ENCODE measurements around the gene GRM4.

DNA sequence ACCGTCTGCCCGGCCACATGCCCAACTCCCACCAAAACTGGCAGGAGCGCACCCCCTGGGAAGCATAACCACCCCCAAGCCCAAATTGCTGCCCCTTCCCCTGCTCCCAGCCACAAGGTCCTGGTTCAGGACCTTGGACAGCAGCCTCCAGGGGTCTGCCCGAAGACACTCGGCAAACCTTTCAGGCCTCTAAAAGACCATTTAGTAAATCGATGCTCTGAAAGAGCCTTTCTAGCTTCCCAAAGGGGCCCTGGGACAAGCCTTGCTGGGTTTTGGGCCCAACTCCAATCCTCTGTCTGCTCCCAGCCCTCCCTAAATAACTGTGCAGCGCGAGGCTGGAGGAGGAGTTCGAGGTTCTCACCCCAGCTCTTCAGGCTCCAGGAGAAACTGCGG, 30.5 kb downstream of the GRM4 start:
- no peak for TF ChIP-seq GATA2 (IDR thresholded peaks at IDR 0.05; ENCODE audit: low read depth, low read length)
- TF ChIP-seq GATA3 (IDR thresholded peaks at IDR 0.05; ENCODE audit: low read depth, low read length), result no peak
